ENCODE results near the gene HOXA6.

The HOXA6 gene

DNA sequence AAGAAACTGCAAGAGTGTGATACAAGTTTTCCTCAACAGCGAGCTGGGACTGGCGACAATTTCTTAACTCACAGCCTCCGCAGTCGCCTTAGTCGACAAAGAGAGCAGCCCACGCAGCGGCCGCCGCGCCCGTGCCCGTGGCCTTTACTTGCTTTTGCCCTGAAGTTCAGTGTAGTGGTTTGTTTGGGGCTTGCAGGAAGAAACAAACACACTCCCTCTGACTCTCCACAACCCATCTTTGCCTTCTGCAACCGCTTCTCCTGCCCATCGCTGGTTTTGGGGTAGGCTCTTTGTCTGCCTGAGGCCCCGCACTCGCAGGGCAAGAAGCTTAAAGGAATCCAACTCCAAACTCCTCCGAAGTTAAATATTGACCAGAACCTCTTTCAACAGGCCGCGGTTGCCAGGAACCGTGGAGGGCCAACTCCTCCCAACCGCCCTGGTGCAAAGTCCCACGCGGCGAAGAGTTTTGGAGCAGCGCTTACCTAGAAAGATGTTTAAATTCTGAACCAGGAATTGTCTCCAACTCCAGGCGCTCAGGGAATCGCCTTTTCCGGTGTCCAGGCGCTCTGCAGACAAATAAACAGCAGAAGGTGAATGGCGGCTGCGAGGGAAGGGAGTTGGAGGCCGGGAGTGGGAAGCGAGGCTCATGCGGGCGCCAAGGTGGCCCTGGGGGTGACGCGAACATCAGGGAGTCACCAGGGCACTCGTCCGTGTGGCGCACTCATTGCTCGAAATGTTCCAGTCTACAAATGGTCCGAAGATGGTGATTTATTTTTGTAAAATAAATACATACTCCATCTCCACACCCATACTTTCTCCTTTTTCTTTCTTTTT lies 25.3 kb downstream of the HOXA6 start:
- DNase-seq (ENCODE audit: low read depth) = no peak

DNA sequence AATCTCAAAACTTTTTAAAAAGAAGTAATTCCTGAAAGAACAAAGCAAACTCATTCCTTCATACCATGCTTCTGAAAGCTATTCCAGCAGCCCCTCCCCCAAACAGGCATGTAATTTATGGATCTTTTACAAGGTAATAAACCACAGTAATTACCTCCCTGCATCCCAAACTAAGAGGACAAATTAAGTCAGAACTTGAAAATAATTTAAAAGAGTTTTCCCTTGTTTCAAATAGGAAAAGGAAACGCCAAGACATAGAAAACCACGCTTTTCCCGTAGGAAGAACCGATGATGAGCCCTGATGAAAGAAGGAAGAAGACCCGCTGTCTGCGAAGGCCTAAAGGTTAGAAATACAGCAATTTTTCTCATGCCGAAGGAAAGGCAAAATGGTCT lies 25.9 kb downstream of the HOXA6 start:
- no peak for DNase-seq (ENCODE audit: low read depth)

DNA sequence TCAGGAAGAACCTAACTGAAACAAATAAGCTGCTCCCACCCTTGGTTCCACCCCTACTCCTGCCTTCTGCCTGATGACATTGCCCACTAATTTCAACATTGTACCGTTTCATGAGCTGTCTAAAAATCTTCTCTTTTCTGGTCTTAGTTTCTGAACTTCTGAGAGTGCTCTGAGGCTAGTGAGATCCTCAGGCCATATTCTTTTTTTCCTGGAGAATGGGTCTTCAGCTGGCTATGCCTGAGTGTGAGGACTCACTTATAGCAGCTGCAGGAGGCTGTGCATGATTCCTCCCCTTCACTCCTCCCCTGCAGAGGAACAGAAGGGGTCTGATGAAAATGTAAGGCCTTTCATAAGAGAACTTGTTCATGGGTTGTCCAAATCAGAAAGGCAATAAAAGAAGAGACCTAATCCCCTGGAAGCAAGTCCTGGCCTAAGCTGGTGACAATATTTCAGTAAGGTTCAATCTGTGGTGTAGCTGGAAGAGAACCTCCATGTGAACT lies 28.1 kb downstream of the HOXA6 start:
- no peak for DNase-seq (ENCODE audit: low read depth)

DNA sequence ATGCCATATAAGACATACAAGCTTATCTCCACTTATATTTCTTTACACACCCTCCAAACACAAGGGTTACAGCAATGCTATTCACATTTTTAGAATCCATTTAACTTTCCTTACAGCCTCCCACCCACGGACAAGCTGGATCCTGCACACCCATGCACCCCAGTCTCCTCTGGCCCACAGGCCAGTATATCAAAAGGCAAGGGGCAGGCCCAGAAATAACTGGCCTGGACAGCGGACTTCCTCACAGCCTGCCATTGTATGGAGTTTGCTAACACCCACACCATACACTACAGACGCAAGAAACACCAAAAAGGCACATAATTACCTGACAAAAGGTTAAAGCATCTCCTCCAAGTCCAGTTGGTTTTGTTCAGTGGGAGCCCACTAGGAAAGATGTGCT lies 29.0 kb downstream of the HOXA6 start:
- DNase-seq (ENCODE audit: low read depth) = no peak

DNA sequence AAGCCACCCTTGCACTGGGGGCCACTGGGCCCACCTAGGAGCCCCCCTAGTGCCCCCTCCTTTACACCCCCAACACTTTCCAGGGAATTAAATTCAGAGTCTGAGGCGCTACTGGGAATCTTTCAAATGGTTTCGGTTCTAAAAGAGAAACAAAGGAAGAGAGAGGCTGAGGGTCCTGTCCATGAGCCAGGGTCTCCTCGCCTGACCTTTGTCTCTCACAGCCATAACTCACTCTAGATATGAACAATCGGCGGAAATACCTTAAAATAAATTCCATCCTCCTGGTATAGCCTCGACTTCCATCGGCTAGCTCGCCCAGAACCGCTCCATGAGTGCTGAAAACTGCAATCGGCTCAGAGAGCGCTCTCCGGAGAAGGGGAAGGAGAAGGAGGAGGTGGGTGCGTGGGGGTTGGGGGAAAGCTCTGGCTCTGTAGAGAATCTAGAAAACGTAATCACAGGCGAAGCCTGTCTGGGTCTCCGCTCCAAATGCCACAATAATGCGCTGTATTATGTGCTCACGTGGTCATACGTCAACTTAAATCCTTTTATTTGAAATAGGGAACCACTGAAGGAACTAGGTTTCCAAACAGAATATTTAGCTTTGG lies 29.6 kb downstream of the HOXA6 start:
- DNase-seq (ENCODE audit: low read depth) = no peak

DNA sequence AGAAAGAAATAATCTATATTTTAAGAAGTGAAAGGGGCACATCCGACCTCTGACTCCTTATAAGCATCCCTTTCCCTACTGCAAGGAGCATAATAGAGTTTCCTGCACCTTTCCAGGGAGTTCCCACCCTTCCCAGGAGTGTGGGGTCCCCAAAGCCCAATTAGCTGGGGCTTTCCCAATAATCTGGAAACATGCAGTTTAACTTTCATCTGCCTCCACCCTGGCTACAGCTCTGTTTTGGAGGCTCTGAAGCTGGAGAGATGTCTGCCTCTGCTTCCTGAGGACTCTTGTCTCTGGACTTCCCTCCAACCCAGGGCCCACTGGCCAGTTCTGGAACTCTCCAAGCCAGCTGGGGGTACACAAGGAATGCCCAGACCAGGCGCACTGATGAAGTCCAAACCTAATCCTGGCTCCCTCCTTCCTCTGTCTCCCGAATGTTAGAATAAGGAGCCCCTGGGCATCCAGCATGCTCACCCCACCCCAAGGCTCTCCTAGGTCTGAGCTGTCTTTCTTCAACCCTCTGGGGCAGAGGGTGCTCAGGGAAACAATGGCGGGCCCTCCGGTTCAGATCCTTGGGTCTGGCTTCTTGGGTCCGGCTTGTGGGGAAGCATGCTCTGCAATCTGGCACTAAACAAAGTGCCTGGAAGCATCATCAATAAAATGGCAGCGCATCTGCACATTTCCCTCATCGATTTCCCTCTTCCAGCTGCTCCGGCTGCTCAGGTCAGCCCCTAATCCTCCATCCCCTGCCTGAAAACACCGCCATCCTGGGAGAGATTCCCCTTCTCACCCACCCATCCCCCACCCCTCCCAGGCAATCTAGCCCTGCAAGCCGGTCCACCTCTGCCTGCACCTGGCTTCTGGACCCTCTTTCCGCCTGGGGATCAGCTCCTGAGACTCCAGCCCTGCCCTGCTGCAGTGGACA lies 30.4 kb downstream of the HOXA6 start:
- DNase-seq (ENCODE audit: low read depth) = no peak

DNA sequence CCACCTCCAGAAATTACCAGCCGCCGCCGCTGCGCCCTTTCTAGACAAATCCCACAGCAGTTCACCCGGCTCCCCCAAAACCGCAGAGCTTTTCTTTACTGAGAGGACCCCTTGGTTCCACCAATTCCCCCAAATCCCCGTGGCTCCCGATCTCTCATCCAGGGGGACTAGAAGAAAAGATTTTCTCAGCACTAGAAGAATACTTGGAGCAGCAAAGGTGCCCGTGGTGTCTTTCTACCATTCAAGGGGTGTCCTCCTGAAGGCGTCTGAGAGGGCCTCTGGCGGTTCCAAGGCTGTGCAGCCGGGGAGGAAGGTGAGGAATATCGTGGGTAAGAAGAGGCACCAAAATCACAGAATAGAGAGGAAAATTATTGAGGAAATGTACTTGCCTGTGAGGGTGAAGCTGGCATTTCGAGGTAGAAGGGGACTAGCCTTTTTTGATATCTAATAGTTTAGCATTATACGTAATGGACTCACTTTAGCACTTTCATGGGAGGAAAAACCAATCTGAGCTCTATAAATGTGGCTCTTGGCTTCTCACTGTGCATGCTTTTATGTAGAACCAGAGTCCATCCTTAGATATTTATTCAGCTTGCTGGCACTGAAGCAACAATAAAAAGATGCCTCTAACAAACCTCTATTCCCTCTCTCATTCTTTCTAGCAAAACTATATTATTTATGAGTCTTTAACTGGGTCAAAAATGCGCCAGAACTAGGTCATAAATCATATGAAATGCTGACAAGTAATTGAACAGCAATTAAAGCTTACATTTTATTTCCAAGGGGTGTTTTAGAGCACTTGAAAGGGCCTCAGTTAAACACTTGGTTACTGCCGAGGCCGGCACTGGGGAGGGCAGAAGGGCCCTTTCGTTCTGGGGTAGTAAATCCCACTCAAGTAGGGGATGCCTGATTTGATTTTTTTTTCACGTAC lies 31.3 kb downstream of the HOXA6 start:
- DNase-seq (ENCODE audit: low read depth) = no peak

DNA sequence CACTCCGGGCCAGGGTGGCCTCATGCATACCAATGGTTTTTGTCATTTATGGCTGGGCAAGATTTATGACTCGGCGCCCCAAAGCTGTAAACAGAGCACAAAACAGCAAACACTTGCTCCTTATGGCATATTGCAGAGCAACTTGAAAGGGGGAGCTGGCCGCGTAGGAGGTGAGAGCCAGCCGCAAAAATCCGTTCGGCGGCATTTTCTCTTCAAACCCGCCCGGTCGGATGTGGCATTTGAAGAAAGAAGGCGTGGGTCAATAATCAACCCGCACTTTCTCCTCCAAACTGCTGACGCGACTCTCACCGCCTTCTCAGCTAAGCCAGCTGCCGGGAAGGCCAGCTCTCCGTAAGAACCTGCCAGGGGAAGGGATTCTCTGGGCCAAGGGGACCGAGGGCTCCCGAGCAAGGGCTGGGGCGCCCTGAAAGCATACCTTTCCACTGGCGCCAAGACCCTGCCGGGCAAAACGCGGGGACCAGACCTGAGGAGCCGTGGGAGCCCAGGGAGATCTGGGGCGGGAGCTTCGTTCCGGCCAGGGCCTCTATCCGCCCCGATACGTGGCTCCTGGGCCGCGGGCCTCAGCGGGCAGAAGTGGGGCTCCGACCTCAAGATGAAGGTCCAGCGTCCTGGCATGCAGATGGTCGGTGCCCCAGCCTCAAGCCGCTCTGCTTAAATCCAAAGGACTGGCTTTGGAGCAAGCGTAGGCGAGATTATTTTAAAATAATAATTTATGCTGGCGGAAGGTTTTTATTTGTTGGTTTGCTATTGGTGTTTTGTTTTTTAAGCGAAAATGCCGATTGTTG lies 32.1 kb downstream of the HOXA6 start:
- DNase-seq (ENCODE audit: low read depth) = no peak

DNA sequence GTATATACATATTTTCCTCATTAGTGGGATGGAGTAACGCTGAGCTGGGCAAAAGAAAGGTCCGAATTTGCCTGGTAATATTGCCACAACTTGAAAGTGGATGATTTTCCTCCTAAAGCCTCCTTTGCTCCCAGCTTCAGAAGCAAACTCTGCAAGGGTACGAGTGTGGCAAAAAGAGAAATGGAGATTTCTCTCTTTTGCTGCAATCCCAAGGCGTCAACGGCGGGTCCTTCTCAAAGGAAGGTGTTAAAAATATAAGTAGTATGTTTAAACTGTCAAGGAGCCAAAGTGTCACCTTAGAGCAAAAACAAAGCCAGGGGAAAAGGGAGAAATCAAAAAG lies 32.7 kb downstream of the HOXA6 start:
- no peak for DNase-seq (ENCODE audit: low read depth)

DNA sequence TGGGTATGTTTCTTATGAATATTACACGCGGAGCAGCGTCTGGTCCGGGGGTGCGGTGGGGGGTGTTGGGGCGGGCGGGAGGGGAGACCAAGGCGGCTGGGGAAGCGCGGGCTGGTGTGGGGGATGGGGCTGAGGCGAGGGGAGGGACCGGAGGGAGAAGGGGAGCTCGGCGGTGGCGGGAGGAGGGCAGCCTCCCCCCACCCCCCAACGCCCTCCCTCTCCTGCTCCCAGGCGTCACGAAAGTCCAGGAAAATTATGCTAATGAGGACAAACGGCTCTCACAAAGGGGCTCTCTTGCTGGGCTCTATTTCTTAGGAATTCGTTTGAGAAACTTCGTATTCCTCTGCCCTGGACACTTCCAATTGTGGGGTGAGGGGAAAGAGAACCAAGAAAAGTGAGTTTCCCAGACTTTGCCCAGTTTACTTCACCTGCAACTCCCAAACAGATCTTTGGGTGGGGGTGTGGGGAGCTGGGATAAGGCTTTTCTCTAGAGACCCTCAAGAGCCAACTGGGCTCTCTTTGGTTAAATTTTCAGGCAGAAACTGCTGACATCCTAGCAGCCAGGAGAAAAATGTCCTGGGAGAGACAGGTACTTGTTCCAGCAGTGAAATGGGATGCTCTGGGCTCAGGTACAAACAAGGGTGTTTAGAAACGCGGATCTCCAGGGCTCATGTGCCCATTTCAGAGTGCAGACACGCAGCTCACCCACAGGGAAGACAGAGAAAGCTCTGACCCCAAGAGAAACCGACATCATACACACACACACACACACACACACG lies 33.4 kb downstream of the HOXA6 start:
- DNase-seq (ENCODE audit: low read depth) = no peak

DNA sequence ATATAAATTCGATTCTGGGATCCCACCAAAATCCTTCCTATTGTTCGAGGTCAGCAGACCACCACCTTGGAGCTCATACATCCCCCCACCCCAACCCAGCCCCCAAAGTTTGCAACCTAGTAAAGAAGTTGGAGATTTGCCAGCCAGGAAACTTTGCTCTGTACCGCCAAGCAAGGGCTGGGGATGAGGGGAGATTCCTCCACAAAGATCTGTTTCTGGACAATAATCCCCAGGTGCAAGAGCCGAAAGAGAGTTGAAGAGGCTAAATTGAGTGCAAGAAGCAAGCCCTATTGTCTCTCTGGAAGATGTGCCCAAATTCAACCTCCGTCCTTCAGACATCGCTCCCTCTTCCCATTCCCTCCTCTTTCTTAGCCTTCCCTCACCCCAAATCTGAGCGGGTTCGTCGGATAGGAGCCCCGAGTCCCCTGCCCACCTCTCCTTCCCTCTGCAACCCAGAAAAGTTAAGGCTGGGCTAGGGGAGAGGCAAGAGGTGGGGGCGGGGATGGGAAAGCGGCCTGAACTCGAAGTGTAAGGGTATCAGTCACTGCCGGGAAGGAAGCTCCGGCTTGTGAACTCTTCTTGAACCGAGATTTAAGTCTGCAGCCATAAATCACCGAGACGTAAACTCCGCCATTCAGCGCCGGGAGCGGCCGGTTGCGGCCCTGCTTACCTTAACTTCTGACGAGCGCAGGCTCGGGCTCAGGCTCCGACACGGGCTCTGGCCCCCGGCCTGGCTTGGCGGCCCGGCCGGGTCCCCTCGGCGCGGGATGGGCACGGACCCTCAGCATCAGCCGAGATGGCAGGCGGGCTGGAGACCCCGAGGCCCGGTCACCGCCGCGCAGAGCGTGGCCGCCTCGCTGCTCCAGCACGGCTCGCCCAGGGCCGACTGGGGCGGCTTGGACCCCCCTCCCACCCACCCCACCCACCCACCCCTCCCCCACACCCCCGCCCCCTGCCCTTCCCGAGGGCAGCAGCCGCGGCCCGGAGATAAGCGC lies 34.3 kb downstream of the HOXA6 start:
- DNase-seq (ENCODE audit: low read depth) = no peak

DNA sequence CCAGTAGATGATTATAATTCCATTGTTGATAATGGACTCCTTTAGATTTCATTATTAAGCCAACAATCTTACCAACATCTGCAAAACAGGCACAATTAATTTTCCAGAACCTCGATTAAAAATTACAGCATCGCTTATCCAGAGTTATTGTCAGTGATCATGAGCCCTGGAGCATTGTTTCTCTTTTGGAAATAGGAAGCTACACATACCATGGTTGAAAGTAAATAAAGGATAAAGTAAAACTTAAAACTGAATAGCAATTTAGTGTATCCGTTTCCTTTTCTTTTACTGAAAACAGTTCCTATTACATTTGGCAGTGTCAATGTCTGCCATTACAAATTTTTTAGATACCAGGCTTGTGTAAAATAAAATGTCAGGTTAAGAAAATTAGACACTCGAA lies 35.2 kb downstream of the HOXA6 start:
- DNase-seq (ENCODE audit: low read depth) = no peak

DNA sequence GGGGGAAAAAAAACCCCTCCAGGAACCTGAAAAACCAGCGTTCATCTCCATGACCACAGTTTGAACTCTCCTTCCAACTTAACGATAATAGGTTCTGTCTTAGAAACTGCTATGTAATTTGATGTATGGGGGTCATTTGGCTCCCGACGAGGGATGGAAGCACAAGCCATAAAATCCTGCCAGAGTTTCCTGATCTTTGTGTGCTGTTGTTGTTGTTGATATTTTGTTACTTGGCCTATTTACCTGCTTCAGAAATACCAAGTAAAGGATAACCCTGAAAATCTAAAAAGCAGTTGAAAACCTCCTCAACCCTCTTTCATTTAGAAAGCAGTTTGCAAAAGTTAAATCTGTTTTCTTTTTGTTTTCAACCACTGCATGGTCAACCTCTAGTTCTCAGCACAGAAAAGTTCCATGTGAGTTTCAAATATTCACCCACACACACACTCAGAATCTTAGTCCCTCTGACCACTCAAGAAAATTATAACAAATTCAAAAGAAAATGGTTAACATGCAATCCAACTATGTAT lies 35.8 kb downstream of the HOXA6 start:
- DNase-seq (ENCODE audit: low read depth) = no peak

DNA sequence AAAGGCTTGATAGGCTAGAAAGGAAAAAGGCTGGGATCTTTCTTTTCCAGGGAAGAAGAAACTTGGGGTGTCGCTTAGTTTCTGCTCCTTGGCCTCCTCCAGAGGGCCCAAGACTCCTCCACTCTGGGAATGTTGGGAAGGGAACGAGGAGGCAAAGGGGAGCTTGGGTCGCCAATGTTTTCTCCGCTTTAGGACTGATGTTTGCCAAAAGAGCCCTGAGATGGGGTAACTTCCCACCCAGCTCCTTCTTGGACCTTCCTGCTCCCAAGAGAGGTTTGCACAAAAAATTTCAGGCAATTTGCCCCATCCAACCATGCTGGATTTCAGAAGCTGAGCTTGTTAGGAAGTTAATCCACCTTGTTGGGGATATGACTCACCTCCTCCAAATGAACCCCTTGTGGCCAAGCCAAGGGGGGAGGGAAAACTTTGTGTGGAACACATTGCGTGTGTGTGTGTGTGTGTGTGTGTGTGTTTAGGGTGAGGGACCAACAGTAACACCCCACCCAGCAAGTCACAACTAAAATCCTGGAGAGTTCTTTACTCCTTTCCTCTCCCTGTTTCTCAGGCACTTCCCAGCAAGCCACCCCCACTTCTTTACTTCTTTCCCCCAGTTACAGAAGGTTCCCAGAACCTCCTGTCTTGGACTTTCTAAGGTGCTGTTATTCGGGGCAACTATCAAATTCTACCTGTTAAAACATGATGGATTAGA lies 36.4 kb downstream of the HOXA6 start:
- DNase-seq (ENCODE audit: low read depth) = no peak

DNA sequence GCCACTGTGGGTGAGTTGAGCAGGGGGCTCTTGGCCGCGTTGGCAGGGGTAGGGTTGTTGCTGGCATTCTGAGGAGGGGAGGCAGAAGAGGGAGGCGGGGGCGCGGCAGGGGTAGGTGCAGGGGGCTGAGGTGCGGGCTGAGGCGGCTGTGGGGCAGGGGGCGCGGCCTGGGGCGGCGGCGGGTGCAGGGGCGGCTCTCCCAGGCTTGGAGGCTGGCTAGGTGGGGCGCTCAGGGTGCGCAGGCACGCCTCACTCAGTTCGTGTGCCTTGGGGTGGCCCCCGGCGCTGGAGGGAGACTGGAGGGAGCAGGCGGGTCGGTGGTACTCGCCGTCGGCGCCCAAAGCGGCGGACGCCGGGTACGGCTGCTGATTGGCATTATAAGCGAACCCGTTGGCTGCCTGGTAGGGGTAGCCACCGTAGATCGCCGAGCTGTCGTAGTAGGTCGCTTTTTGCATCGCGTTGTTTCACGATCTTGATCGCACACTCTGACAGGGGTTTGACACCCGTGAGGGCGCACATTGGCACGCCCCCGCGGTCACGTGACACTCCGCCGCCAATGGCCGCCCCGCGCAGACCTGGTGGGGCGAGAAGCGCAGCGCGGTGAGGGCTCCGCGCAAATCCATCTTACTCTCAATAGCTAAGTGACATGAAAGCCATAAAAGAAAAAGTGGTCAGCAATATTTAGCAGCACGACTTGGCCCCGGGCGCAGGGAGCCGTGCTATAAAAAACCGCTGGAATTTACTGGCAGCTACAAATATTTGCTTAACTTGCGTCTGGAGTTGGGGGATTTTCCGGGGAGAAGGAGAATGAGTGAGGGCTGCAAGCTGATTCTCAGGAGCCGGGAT lies 37.2 kb downstream of the HOXA6 start:
- DNase-seq (ENCODE audit: low read depth) = no peak

DNA sequence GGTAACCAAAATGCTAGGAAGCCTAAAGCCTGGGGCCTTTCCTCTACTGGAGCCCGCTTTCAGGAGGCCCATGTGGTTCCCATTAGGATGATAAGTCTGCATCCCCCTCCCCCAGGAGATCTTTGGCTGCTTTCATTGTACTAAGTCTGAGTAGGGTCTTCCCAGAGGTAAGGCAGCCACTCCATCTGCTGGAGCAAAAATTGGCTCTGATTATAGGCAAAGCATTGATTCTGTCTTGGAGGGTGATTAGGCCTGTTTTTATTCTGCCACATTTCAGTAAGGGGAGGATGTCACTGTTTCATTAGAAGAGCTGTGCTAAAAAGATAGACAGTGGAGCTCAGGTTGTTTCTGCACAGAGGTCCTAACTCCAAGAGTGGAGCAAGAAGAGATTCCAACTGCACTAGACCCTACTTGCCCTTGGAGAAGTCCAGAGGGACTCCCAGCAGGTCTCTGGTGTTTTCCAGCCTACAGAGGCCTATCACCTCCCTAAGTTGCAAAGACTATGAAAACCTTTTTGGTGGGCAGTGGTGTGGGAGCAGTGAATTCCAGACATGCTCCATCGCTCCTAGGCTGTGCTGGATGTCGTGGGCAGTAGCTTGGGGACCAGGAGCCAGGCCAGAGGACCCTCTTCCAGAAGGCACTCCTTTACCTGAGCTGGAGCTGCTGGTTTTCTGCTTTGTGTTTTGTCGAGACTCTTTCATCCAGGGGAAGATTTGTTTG lies 37.9 kb downstream of the HOXA6 start:
- DNase-seq (ENCODE audit: low read depth) = no peak
